ENCODE data around the gene KIF11. TPM values are rescaled to one million over a fixed set of nuclear protein-coding genes. Genes with fewer than 3 reads are reported as not detected.

The KIF11 gene
- polyA plus RNA-seq, 1 donor from 2014 or later = 0.47 TPM

DNA sequence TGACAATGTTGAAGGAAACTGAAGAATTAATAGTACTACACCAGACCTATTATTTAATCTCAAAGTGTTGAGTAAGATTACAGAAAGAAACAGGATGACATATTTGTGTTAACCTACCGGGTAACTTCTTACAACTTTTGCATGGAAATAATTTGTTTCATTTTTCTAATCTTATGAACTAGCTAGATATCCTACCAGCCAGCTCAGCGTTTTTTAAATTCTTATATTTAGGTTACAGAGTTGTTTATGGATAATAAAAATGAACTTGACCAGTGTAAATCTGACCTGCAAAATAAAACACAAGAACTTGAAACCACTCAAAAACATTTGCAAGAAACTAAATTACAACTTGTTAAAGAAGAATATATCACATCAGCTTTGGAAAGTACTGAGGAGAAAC lies 37.0 kb downstream of the KIF11 start:
- no peaks in the 10 kb centered on the region for H3K79me2 ChIP-seq (replicated peaks; ENCODE audit: insufficient read depth, low read length)
- H3K27ac ChIP-seq (ENCODE audit: low read length) = no peak overlapping the region

GRCh38 chr10:92638037-92638436 lies 45.1 kb downstream of the KIF11 start:
- H2AFZ ChIP-seq (ENCODE audit: low read depth, low read length) = no peak overlapping the region
- H3K27ac ChIP-seq (ENCODE audit: low read length) = no peak overlapping the region
- H3K9me3 ChIP-seq (ENCODE audit: low read length) = no peaks in the 10 kb centered on the region
- no peak overlapping the region for H3K4me3 ChIP-seq (ENCODE audit: low read length)
- no peaks in the 10 kb centered on the region for H3K79me2 ChIP-seq (replicated peaks; ENCODE audit: insufficient read depth, low read length)
- H4K20me1 ChIP-seq (ENCODE audit: insufficient read depth) = no peaks in the 10 kb centered on the region
- no peaks in the 10 kb centered on the region for H3K27me3 ChIP-seq (ENCODE audit: insufficient read depth, low read depth, low read length)
- H3K9me2 ChIP-seq (ENCODE audit: insufficient read depth, low read length) = no peaks in the 10 kb centered on the region
- no peaks in the 10 kb centered on the region for H3K36me3 ChIP-seq (ENCODE audit: insufficient read depth, low read length)
- no peaks in the 10 kb centered on the region for H3F3A ChIP-seq (ENCODE audit: insufficient read depth, low read length, poor library complexity, severe bottlenecking)
- no peak overlapping the region for H3K4me2 ChIP-seq (ENCODE audit: low read length)
- no peak overlapping the region for H3K9ac ChIP-seq (ENCODE audit: low read length)
- TF ChIP-seq MXI1 (conservative IDR thresholded peaks at IDR 0.05; ENCODE audit: poor library complexity, severe bottlenecking) = no peak
- TF ChIP-seq, protein P1, sequence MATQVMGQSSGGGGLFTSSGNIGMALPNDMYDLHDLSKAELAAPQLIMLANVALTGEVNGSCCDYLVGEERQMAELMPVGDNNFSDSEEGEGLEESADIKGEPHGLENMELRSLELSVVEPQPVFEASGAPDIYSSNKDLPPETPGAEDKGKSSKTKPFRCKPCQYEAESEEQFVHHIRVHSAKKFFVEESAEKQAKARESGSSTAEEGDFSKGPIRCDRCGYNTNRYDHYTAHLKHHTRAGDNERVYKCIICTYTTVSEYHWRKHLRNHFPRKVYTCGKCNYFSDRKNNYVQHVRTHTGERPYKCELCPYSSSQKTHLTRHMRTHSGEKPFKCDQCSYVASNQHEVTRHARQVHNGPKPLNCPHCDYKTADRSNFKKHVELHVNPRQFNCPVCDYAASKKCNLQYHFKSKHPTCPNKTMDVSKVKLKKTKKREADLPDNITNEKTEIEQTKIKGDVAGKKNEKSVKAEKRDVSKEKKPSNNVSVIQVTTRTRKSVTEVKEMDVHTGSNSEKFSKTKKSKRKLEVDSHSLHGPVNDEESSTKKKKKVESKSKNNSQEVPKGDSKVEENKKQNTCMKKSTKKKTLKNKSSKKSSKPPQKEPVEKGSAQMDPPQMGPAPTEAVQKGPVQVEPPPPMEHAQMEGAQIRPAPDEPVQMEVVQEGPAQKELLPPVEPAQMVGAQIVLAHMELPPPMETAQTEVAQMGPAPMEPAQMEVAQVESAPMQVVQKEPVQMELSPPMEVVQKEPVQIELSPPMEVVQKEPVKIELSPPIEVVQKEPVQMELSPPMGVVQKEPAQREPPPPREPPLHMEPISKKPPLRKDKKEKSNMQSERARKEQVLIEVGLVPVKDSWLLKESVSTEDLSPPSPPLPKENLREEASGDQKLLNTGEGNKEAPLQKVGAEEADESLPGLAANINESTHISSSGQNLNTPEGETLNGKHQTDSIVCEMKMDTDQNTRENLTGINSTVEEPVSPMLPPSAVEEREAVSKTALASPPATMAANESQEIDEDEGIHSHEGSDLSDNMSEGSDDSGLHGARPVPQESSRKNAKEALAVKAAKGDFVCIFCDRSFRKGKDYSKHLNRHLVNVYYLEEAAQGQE (IDR thresholded peaks at IDR 0.05; ENCODE audit: borderline replicate concordance) = no peak
- no peak for TF ChIP-seq TAF1 (IDR thresholded peaks at IDR 0.05; ENCODE audit: low read depth)
- TF ChIP-seq RAD21 (conservative IDR thresholded peaks at IDR 0.05) = no peak
- no peak for TF ChIP-seq EP300 (conservative IDR thresholded peaks at IDR 0.05; ENCODE audit: poor library complexity, severe bottlenecking)
- no peak for TF ChIP-seq SMC3 (conservative IDR thresholded peaks at IDR 0.05; ENCODE audit: poor library complexity)
- no peak for TF ChIP-seq CTCF (IDR thresholded peaks at IDR 0.05; ENCODE audit: poor library complexity, severe bottlenecking)
- no peak for TF ChIP-seq POLR2AphosphoS5 (IDR thresholded peaks at IDR 0.05)
- no peak for TF ChIP-seq EZH2 (IDR thresholded peaks at IDR 0.05; ENCODE audit: borderline replicate concordance, insufficient read depth, low read length, poor library complexity, severe bottlenecking)

More for the DNA sequence above, 37.0 kb downstream of the KIF11 start:
- Histone ChIP-seq H3K27me3 (ENCODE audit: insufficient read depth, low read depth, low read length) (no peaks in the 10 kb centered on the region), H3K4me3 (ENCODE audit: low read length) (no peak overlapping the region), H3K9me2 (ENCODE audit: insufficient read depth, low read length) (no peaks in the 10 kb centered on the region), H3F3A (ENCODE audit: insufficient read depth, low read length, poor library complexity, severe bottlenecking) (no peaks in the 10 kb centered on the region), H3K9ac (ENCODE audit: low read length) (no peak overlapping the region), H3K9me3 (ENCODE audit: low read length) (no peaks in the 10 kb centered on the region), H4K20me1 (ENCODE audit: insufficient read depth) (no peaks in the 10 kb centered on the region), H3K36me3 (ENCODE audit: insufficient read depth, low read length) (no peaks in the 10 kb centered on the region), H2AFZ (ENCODE audit: low read depth, low read length) (no peak overlapping the region), H3K4me2 (ENCODE audit: low read length) (no peak overlapping the region)
- TF ChIP-seq, protein P1 (IDR thresholded peaks at IDR 0.05; ENCODE audit: borderline replicate concordance) = no peak
- TF ChIP-seq MXI1 (conservative IDR thresholded peaks at IDR 0.05; ENCODE audit: poor library complexity, severe bottlenecking) = no peak
- TF ChIP-seq EZH2 (IDR thresholded peaks at IDR 0.05; ENCODE audit: borderline replicate concordance, insufficient read depth, low read length, poor library complexity, severe bottlenecking) = no peak
- TF ChIP-seq SMC3 (conservative IDR thresholded peaks at IDR 0.05; ENCODE audit: poor library complexity) = no peak
- TF ChIP-seq POLR2AphosphoS5 (IDR thresholded peaks at IDR 0.05) = no peak
- no peak for TF ChIP-seq CTCF (IDR thresholded peaks at IDR 0.05; ENCODE audit: poor library complexity, severe bottlenecking)
- TF ChIP-seq TAF1 (IDR thresholded peaks at IDR 0.05; ENCODE audit: low read depth) = no peak
- TF ChIP-seq RAD21 (conservative IDR thresholded peaks at IDR 0.05) = no peak
- no peak for TF ChIP-seq EP300 (conservative IDR thresholded peaks at IDR 0.05; ENCODE audit: poor library complexity, severe bottlenecking)

Data from neural cell (in vitro differentiated cells).